Liver (tissue), 9 donors: ENCODE results near the gene TNFSF15. TPM values are rescaled to one million over a fixed set of nuclear protein-coding genes. Genes with fewer than 3 reads are reported as not detected.

ENCODE experiments used
- DNase-seq: peaks from one replicate; pipeline ENCODE4 v3.0.0-alpha.2; 2017; ENCODE audit warnings: low spot score
- H3K27ac ChIP-seq, 2 donors: one replicate each; pipeline ENCODE4 v1.7.0; 2013; ENCODE audit warnings: inconsistent platforms in 2 of 2, low read length in 2 of 2, control low read depth in 1 of 2, low read depth in 1 of 2, mild to moderate bottlenecking in 1 of 2
- H3K27me3 ChIP-seq, 4 donors: one replicate each; pipeline versions ENCODE4 v1.6.1 to v1.7.0; 2013; ENCODE audit warnings: low read length in 3 of 4, inconsistent platforms in 1 of 4, mild to moderate bottlenecking in 1 of 4, moderate library complexity in 1 of 4; ENCODE audit not compliant: control insufficient read depth in 4 of 4, insufficient read depth in 4 of 4
- H3K36me3 ChIP-seq, 4 donors: one replicate each; pipeline versions ENCODE4 v1.6.1 to v1.7.0; 2013; ENCODE audit warnings: low read length in 3 of 4, mild to moderate bottlenecking in 3 of 4, low read depth in 1 of 4, moderate library complexity in 1 of 4; ENCODE audit not compliant: control insufficient read depth in 4 of 4, insufficient read depth in 3 of 4
- H3K4me1 ChIP-seq, 4 donors: one replicate each; pipeline versions ENCODE4 v1.6.1 to v1.7.0; 2013; ENCODE audit warnings: low read length in 3 of 4, mild to moderate bottlenecking in 3 of 4, moderate library complexity in 1 of 4; ENCODE audit not compliant: control insufficient read depth in 4 of 4, insufficient read depth in 4 of 4
- H3K4me3 ChIP-seq, 3 donors: one replicate each; pipeline versions ENCODE4 v1.6.1 to v1.7.0; 2013; ENCODE audit warnings: low read length in 3 of 3, control low read depth in 1 of 3, low read depth in 1 of 3, mild to moderate bottlenecking in 1 of 3
- H3K9ac ChIP-seq, 2 donors: one replicate each; pipeline ENCODE4 v1.7.0; 2013; ENCODE audit warnings: low read length in 2 of 2, mild to moderate bottlenecking in 2 of 2, moderate library complexity in 2 of 2, control low read depth in 1 of 2, low read depth in 1 of 2
- H3K9me3 ChIP-seq, 4 donors: one replicate each; pipeline versions ENCODE4 v1.6.1 to v1.7.0; 2013; ENCODE audit warnings: low read length in 3 of 4; ENCODE audit not compliant: control insufficient read depth in 4 of 4
- ATF3 ChIP-seq: IDR thresholded peaks from 2 replicates; pipeline ENCODE4 v1.6.1; 2016; ENCODE audit warnings: antibody characterized with exemption
- EGR1 ChIP-seq, 2 donors: IDR thresholded peaks; 2 replicates each; pipeline ENCODE4 v1.6.1; 2016 to 2018; ENCODE audit warnings: antibody characterized with exemption in 2 of 2, low read depth in 2 of 2
- FOXA1 ChIP-seq: IDR thresholded peaks from 2 replicates; pipeline ENCODE4 v1.6.1; 2016; ENCODE audit warnings: antibody characterized with exemption
- FOXA2 ChIP-seq: IDR thresholded peaks from 2 replicates; pipeline ENCODE4 v1.6.1; 2016; ENCODE audit warnings: antibody characterized with exemption
- GABPA ChIP-seq, 2 donors: IDR thresholded peaks in 1 of 2; conservative IDR thresholded peaks in 1 of 2; 2 replicates each; pipeline ENCODE4 v1.6.1; 2016; ENCODE audit warnings: antibody characterized with exemption in 2 of 2, mild to moderate bottlenecking in 1 of 2, moderate library complexity in 1 of 2
- HNF4A ChIP-seq, 2 donors: conservative IDR thresholded peaks; 2 replicates each; pipeline ENCODE4 v1.6.1; 2016; ENCODE audit warnings: antibody characterized with exemption in 2 of 2, mild to moderate bottlenecking in 2 of 2
- HNF4G ChIP-seq: IDR thresholded peaks from 2 replicates; pipeline ENCODE4 v1.6.1; 2016; ENCODE audit warnings: antibody characterized with exemption
- JUND ChIP-seq, 2 donors: IDR thresholded peaks; 2 replicates each; pipeline ENCODE4 v1.6.1; 2016; ENCODE audit warnings: antibody characterized with exemption in 2 of 2
- MAX ChIP-seq: IDR thresholded peaks from 2 replicates; pipeline ENCODE4 v1.6.1; 2016; ENCODE audit warnings: antibody characterized with exemption
- NR2F2 ChIP-seq: IDR thresholded peaks from 2 replicates; pipeline ENCODE4 v1.6.1; 2016; ENCODE audit warnings: antibody characterized with exemption
- RAD21 ChIP-seq, 2 donors: IDR thresholded peaks; 2 replicates each; pipeline ENCODE4 v1.6.1; 2016; ENCODE audit warnings: antibody characterized with exemption in 2 of 2, mild to moderate bottlenecking in 2 of 2
- REST ChIP-seq: IDR thresholded peaks from 2 replicates; pipeline ENCODE4 v1.6.1; 2016; ENCODE audit warnings: antibody characterized with exemption, mild to moderate bottlenecking
- RXRA ChIP-seq, 2 donors: IDR thresholded peaks; 2 replicates each; pipeline ENCODE4 v1.6.1; 2017 to 2018; ENCODE audit warnings: antibody characterized with exemption in 2 of 2, mild to moderate bottlenecking in 1 of 2
- SP1 ChIP-seq: IDR thresholded peaks from 2 replicates; pipeline ENCODE4 v1.6.1; 2018; ENCODE audit warnings: antibody characterized with exemption, mild to moderate bottlenecking
- TAF1 ChIP-seq: conservative IDR thresholded peaks from 2 replicates; pipeline ENCODE4 v1.6.1; 2016; ENCODE audit warnings: antibody characterized with exemption, mild to moderate bottlenecking
- YY1 ChIP-seq: IDR thresholded peaks from 2 replicates; pipeline ENCODE4 v1.6.1; 2016; ENCODE audit warnings: antibody characterized with exemption, mild to moderate bottlenecking
- ZBTB33 ChIP-seq: IDR thresholded peaks from 2 replicates; pipeline ENCODE4 v1.6.1; 2016; ENCODE audit warnings: antibody characterized with exemption
- WGBS: extraction: QIAGEN DNeasy Blood & Tissue Kit; methylation state at CpG from one replicate; pipeline ENCODE4 v1.1.7; 2013; 5-methylcytosine and 5-hydroxymethylcytosine counted together
- polyA plus RNA-seq, 2 donors: library from polyadenylated mRNA; stranded (reverse) in 1 of 2; unstranded in 1 of 2; fragments of 200-250 nt in 1 of 2; fragments of >200 nt in 1 of 2; fragmentation: Nextera tagmentation in 1 of 2; extraction: Ambion mirVana in 1 of 2; gene quantifications; one replicate each; pipeline versions ENCODE4 v1.2.1 to v1.2.3, GENCODE V29; 2013 to 2015
- total RNA-seq, 2 donors: library from RNA; depleted of rRNA; stranded (reverse); fragments of >200 nt; gene quantifications; one replicate each; pipeline ENCODE4 v1.2.3, GENCODE V29; 2014
- donor health status: healthy.
- donor health status: healthy.
- donor health status: healthy.
- donor health status: healthy.
- donor health status: healthy.

TNFSF15 gene
- total and polyA plus RNA-seq, 4 donors: 0.01 to 0.42 (median 0.08) TPM; not detected in 1

GRCh38 chr9:114737118-114737517 lies 68.7 kb downstream of the TNFSF15 start:
- Histone ChIP-seq H3K9me3 (no peaks in the 10 kb centered on the region), H3K27me3 (no peaks in the 10 kb centered on the region), H3K27ac (no peak overlapping the region), H3K9ac (no peak overlapping the region), H3K4me1 (peaks cover 0 to 3% (median under 1%) of the 10 kb centered on the region in 4 donors), H3K36me3 (no peaks in the 10 kb centered on the region), H3K4me3 (no peak overlapping the region)
- TF ChIP-seq JUND (IDR thresholded peaks at IDR 0.05) (no peak), ZBTB33 (no peak), EGR1 (IDR thresholded peaks at IDR 0.05; ENCODE audit: low read depth in 2 of 2) (no peak), NR2F2 (no peak), ATF3 (no peak), REST (no peak), FOXA2 (no peak), HNF4A (conservative IDR thresholded peaks at IDR 0.05) (no peak), RAD21 (IDR thresholded peaks at IDR 0.05) (no peak), GABPA (IDR thresholded peaks at IDR 0.05 in 1 of 2, conservative IDR thresholded peaks at IDR 0.05 in 1 of 2) (no peak), YY1 (no peak), SP1 (no peak), RXRA (IDR thresholded peaks at IDR 0.05) (no peak), TAF1 (no peak), MAX (no peak)
- no peak for DNase-seq
- 92% methylated on average over 3 of the region's 3 CpGs for WGBS

- DNase-seq: no peak
- Histone ChIP-seq H3K4me1 (peaks cover 0 to 3% (median under 1%) of the 10 kb centered on the region in 4 donors), H3K27me3 (no peaks in the 10 kb centered on the region), H3K27ac (no peak overlapping the region), H3K4me3 (no peak overlapping the region), H3K9ac (no peak overlapping the region), H3K36me3 (no peaks in the 10 kb centered on the region), H3K9me3 (no peaks in the 10 kb centered on the region)
- WGBS: 56% methylated on average over 4 of the region's 4 CpGs
- no peak for TF ChIP-seq GABPA (IDR thresholded peaks at IDR 0.05 in 1 of 2, conservative IDR thresholded peaks at IDR 0.05 in 1 of 2)
- TF ChIP-seq ZBTB33: no peak
- TF ChIP-seq HNF4A (conservative IDR thresholded peaks at IDR 0.05): no peak
- TF ChIP-seq RAD21 (IDR thresholded peaks at IDR 0.05): no peak
- no peak for TF ChIP-seq NR2F2
- TF ChIP-seq RXRA (IDR thresholded peaks at IDR 0.05): no peak
- no peak for TF ChIP-seq EGR1 (IDR thresholded peaks at IDR 0.05; ENCODE audit: low read depth in 2 of 2)
- TF ChIP-seq YY1: no peak
- TF ChIP-seq MAX: no peak
- TF ChIP-seq SP1: no peak
- no peak for TF ChIP-seq TAF1
- no peak for TF ChIP-seq FOXA1
- TF ChIP-seq JUND (IDR thresholded peaks at IDR 0.05): no peak
- no peak for TF ChIP-seq REST
- TF ChIP-seq HNF4G: no peak
- TF ChIP-seq ATF3: no peak
Observed at GRCh38 chr9:114735704-114736103, 70.1 kb downstream of the TNFSF15 start.
